ENCODE measurements around the gene SNAP29. TPM values are rescaled to one million over a fixed set of nuclear protein-coding genes. Genes with fewer than 3 reads are reported as not detected.
"Not testable (repeated sequence)": the region's sequence is repeated elsewhere in the genome, so short reads cannot be mapped to it uniquely, and the experiment has no call there.

The SNAP29 gene
- total RNA-seq, 1 donor from 2014 or later: 16.0 TPM

DNA sequence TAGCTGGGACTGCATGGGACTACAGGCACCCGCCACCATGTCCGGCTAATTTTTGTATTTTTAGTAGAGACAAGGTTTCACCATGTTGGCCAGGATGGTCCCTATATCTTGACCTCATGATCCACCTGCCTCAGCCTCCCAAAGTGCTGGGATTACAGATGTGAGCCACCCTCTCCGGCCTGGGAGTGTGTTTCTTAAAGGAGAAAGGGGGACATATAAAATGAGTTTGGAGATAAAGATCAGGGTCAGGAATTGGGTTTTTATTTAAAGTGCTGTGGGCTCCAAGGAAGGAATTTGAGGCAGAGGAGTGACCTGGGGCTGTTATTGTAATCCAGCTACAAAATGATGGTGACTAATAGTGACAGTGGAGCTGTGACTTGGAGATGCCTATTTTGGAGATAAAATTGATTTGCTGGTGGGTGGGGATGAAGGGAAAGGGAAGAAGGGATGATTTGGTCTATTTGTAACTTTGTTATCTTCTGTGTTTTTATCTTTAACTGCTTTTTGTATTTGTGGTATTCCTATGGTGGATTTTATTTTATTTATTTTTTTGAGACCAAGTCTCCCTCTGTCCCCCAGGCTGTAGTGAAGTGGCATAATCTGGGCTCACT lies 63.4 kb downstream of the SNAP29 start:
- no peak for DNase-seq (ENCODE audit: low read depth)
- TF ChIP-seq, protein P1, sequence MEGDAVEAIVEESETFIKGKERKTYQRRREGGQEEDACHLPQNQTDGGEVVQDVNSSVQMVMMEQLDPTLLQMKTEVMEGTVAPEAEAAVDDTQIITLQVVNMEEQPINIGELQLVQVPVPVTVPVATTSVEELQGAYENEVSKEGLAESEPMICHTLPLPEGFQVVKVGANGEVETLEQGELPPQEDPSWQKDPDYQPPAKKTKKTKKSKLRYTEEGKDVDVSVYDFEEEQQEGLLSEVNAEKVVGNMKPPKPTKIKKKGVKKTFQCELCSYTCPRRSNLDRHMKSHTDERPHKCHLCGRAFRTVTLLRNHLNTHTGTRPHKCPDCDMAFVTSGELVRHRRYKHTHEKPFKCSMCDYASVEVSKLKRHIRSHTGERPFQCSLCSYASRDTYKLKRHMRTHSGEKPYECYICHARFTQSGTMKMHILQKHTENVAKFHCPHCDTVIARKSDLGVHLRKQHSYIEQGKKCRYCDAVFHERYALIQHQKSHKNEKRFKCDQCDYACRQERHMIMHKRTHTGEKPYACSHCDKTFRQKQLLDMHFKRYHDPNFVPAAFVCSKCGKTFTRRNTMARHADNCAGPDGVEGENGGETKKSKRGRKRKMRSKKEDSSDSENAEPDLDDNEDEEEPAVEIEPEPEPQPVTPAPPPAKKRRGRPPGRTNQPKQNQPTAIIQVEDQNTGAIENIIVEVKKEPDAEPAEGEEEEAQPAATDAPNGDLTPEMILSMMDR (conservative IDR thresholded peaks at IDR 0.05; ENCODE audit: low read depth, low read length): no peak
- H3K4me3 ChIP-seq (ENCODE audit: low read depth, low read length): no peak overlapping the region

- DNase-seq (ENCODE audit: low read depth): no peak
- TF ChIP-seq, protein P1 (conservative IDR thresholded peaks at IDR 0.05; ENCODE audit: low read depth, low read length): no peak
- no peak overlapping the region for H3K4me3 ChIP-seq (ENCODE audit: low read depth, low read length)
Measured at GRCh38 chr22:20926243-20926642, 67.4 kb downstream of the SNAP29 start.

DNA sequence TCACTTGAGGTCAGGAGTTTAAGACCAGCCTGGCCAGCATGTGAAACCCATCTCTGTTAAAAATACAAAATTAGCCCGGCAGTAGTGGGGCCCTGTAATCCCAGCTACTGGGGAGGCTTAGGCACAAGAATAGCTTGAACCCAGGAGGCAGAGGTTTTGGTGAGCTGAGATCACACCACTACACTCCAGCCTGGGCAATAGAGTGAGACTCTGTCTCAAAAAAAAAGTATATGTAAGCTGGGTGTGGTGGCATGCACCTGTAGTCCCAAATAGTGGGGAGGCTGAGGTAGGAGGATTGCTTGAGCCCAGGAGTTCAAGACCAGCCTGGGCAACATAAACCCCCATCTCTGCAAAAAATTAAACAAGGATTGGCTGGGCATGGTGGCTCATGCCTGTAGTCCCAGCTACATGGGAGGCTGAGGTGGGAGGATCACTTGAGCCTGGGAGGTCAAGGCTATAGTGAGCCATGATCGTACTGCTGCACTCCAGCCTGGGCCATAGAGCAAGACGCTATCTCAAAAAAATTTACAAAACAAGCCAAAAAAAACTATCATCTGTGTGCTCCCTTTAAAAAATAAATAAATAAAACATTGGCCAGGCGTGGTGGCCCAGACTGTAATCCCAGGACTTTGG lies 69.2 kb downstream of the SNAP29 start:
- TF ChIP-seq, protein P1 (conservative IDR thresholded peaks at IDR 0.05; ENCODE audit: low read depth, low read length): no peak
- no peak for DNase-seq (ENCODE audit: low read depth)
- H3K4me3 ChIP-seq (ENCODE audit: low read depth, low read length): no peak overlapping the region

- DNase-seq (ENCODE audit: low read depth): no peak
- H3K4me3 ChIP-seq (ENCODE audit: low read depth, low read length): no peak overlapping the region
- TF ChIP-seq, protein P1 (conservative IDR thresholded peaks at IDR 0.05; ENCODE audit: low read depth, low read length): no peak
Measured at GRCh38 chr22:20928573-20928967, 69.8 kb downstream of the SNAP29 start.

DNA sequence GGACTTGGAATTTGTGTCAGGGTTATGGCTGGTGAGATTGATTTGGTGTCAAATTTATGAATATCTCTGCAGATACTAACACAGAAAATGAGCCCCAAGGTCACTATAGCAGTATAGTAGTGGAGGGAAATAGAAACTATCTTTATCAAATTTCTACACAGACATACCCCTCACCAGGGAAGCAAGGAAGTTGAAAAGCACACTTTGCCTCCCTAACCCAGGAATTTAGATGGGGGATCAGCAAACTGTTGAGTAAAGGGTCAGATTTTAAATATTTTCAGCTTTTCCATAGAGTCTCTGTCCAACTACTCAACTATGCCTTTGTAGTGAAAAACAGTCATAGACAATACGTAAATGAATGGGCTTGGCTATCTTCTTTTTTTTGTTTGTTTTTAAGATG lies 71.2 kb downstream of the SNAP29 start:
- TF ChIP-seq, protein P1 (conservative IDR thresholded peaks at IDR 0.05; ENCODE audit: low read depth, low read length): no peak
- no peak for DNase-seq (ENCODE audit: low read depth)

GRCh38 chr22:20930435-20930834 lies 71.6 kb downstream of the SNAP29 start:
- not testable (repeated sequence) for H3K4me3 ChIP-seq (ENCODE audit: low read depth, low read length); DNase-seq (ENCODE audit: low read depth)

More for the DNA sequence above, 71.2 kb downstream of the SNAP29 start:
- H3K4me3 ChIP-seq (ENCODE audit: low read depth, low read length): no peak overlapping the region

GRCh38 chr22:20931126-20931654 lies 72.4 kb downstream of the SNAP29 start:
- H3K4me3 ChIP-seq (ENCODE audit: low read depth, low read length): no peak overlapping the region
- TF ChIP-seq, protein P1 (conservative IDR thresholded peaks at IDR 0.05; ENCODE audit: low read depth, low read length): no peak
- DNase-seq (ENCODE audit: low read depth): no peak
